HCT116 (cell line): Measurements from ENCODE around the gene BTBD3. TPM values are rescaled to one million over a fixed set of nuclear protein-coding genes. Genes with fewer than 3 reads are reported as not detected.

Experiments
- ATAC-seq: fragments of 200-7000 bp; cut with Tn5 transposase; 2 replicates; pipeline ENCODE4 v1.9.1; 2020; ENCODE audit warnings: mild to moderate bottlenecking, moderate library complexity
- BruUV-seq: library from RNA; stranded (reverse); fragments of 400-500 nt; replicated peaks from 2 replicates; lab custom pipeline; 2021; lab: Mats Ljungman, UMichigan
- CTCF ChIA-PET: fragments of 300-600 bp; sonication (Branson Sonifier 250); formaldehyde crosslinking; loops from one replicate; lab custom pipeline; 2021; ENCODE audit warnings: antibody characterized with exemption; lab: Charles Lee
- POLR2A ChIA-PET: fragments of 300-600, 350-600 bp; sonication (Branson Sonifier 250); formaldehyde crosslinking; loops from one replicate; lab custom pipeline; 2021; ENCODE audit warnings: antibody characterized with exemption; lab: Charles Lee
- RAD21 ChIA-PET, 2 experiments: fragments of 300-600 bp; sonication (Branson Sonifier 250); formaldehyde crosslinking; loops; one replicate each; lab custom pipeline; 2023; ENCODE audit warnings: low total read pairs in 2 of 2; ENCODE audit not compliant: uncharacterized antibody in 2 of 2, unreplicated experiment in 2 of 2, low non-redundant PET in 1 of 2; lab: Charles Lee
- DNase-seq: peaks from one replicate; pipeline ENCODE4 v3.0.0-alpha.2; 2010; ENCODE audit warnings: low read depth, low spot score
- H2AFZ ChIP-seq: fragments of 200-600 bp; shearing (Covaris generic), sonication (generic); 2 replicates; pipeline ENCODE4 v1.6.1; 2017; ENCODE audit warnings: low read depth, mixed run types, mixed read lengths, antibody characterized with exemption, low read length; ENCODE audit not compliant: poor library complexity, severe bottlenecking
- H3K27ac ChIP-seq: 2 replicates; pipeline ENCODE4 v1.5.1; 2012; ENCODE audit warnings: low read depth, low read length
- H3K27me3 ChIP-seq: fragments of 200-600 bp; sonication (generic); 2 replicates; pipeline ENCODE4 v1.6.1; 2016; ENCODE audit warnings: mixed run types, low read length, mixed read lengths; ENCODE audit not compliant: insufficient read depth
- H3K36me3 ChIP-seq, 2 experiments: fragments of 200-500 bp in 1 of 2; fragments of 200-600 bp in 1 of 2; sonication (Bioruptor generic) in 1 of 2; sonication (generic) in 1 of 2; 2 replicates each; pipeline versions ENCODE4 v1.5.1 to v1.6.1; 2014 to 2016; ENCODE audit warnings: low read length in 2 of 2, inconsistent platforms in 1 of 2, mixed read lengths in 1 of 2, mixed run types in 1 of 2; ENCODE audit not compliant: insufficient read depth in 2 of 2, control insufficient read depth in 1 of 2
- H3K4me1 ChIP-seq, 2 experiments: fragments of 200-600 bp in 1 of 2; sonication (generic) in 1 of 2; 2 replicates each; pipeline versions ENCODE4 v1.5.1 to v1.6.1; 2012 to 2017; ENCODE audit warnings: low read length in 2 of 2, inconsistent platforms in 1 of 2, mild to moderate bottlenecking in 1 of 2, mixed read lengths in 1 of 2, mixed run types in 1 of 2, moderate library complexity in 1 of 2; ENCODE audit not compliant: insufficient read depth in 2 of 2, control insufficient read depth in 1 of 2
- H3K4me2 ChIP-seq: fragments of 200-600 bp; sonication (generic); 2 replicates; pipeline ENCODE4 v1.6.1; 2017; ENCODE audit warnings: mixed run types, low read length, mixed read lengths
- H3K4me3 ChIP-seq, 2 experiments: fragments of 200-600 bp in 1 of 2; sonication (generic) in 1 of 2; replicated peaks in 1 of 2; 2 replicates each; pipeline ENCODE4 v1.5.1; 2011 to 2016; ENCODE audit warnings: low read length in 2 of 2, control low read depth in 1 of 2, low read depth in 1 of 2, mild to moderate bottlenecking in 1 of 2, mixed read lengths in 1 of 2, mixed run types in 1 of 2
- H3K79me2 ChIP-seq: fragments of 200-600 bp; sonication (generic); 2 replicates; pipeline ENCODE4 v1.6.1; 2017; ENCODE audit warnings: mild to moderate bottlenecking, mixed run types, low read length, moderate library complexity, mixed read lengths; ENCODE audit not compliant: insufficient read depth
- H3K9ac ChIP-seq: fragments of 200-600 bp; sonication (generic); 2 replicates; pipeline ENCODE4 v1.6.1; 2016; ENCODE audit warnings: low read length, mixed read lengths
- H3K9me2 ChIP-seq: fragments of 200-600 bp; sonication (generic), shearing (Covaris generic); 2 replicates; pipeline ENCODE4 v1.6.1; 2017; ENCODE audit warnings: mixed run types, mild to moderate bottlenecking, moderate library complexity; ENCODE audit not compliant: insufficient read depth
- H3K9me3 ChIP-seq, 2 experiments: fragments of 200-500 bp in 1 of 2; fragments of 200-600 bp in 1 of 2; sonication (Bioruptor generic) in 1 of 2; sonication (generic) in 1 of 2; 2 replicates each; pipeline ENCODE4 v1.6.1; 2014 to 2017; ENCODE audit warnings: low read length in 2 of 2, mixed read lengths in 2 of 2, inconsistent platforms in 1 of 2, low read depth in 1 of 2, mild to moderate bottlenecking in 1 of 2, mixed run types in 1 of 2, moderate library complexity in 1 of 2; ENCODE audit not compliant: control insufficient read depth in 1 of 2, insufficient read depth in 1 of 2
- H4K20me1 ChIP-seq: fragments of 200-600 bp; sonication (generic), shearing (Covaris generic); 2 replicates; pipeline ENCODE4 v1.6.1; 2017; ENCODE audit warnings: mixed run types, mild to moderate bottlenecking, moderate library complexity; ENCODE audit not compliant: insufficient read depth
- ATF3 ChIP-seq: IDR thresholded peaks from 2 replicates; pipeline ENCODE4 v1.6.1; 2012
- CTCF ChIP-seq, 3 experiments: fragments of 200-600 bp in 1 of 3; sonication (generic) in 1 of 3; IDR thresholded peaks in 2 of 3; conservative IDR thresholded peaks in 1 of 3; 2 replicates each; pipeline ENCODE4 v1.5.1; 2012 to 2017; ENCODE audit warnings: low read depth in 2 of 3, low read length in 2 of 3, antibody characterized with exemption in 1 of 3, borderline replicate concordance in 1 of 3, control low read depth in 1 of 3, mild to moderate bottlenecking in 1 of 3, mixed read lengths in 1 of 3, mixed run types in 1 of 3, moderate library complexity in 1 of 3; ENCODE audit not compliant: insufficient read depth in 1 of 3
- EZH2 ChIP-seq: fragments of 200-600 bp; sonication (generic); IDR thresholded peaks from 2 replicates; pipeline ENCODE4 v1.6.1; 2017; ENCODE audit warnings: antibody characterized with exemption, mixed run types
- EZH2phosphoT487 ChIP-seq: fragments of 200-600 bp; IDR thresholded peaks from 2 replicates; pipeline ENCODE4 v1.6.1; 2018; ENCODE audit warnings: antibody characterized with exemption, borderline replicate concordance
- JUND ChIP-seq: IDR thresholded peaks from 2 replicates; pipeline ENCODE4 v1.6.1; 2012
- MAX ChIP-seq: IDR thresholded peaks from 2 replicates; pipeline ENCODE4 v1.6.1; 2012
- RAD21 ChIP-seq: IDR thresholded peaks from 2 replicates; pipeline ENCODE4 v1.6.1; 2012; ENCODE audit warnings: low read depth, mild to moderate bottlenecking
- REST ChIP-seq: IDR thresholded peaks from 2 replicates; pipeline ENCODE4 v1.6.1; 2012; ENCODE audit warnings: low read depth
- SIN3A ChIP-seq: IDR thresholded peaks from 2 replicates; pipeline ENCODE4 v1.6.1; 2012; ENCODE audit warnings: low read depth
- TCF7L2 ChIP-seq: IDR thresholded peaks from 2 replicates; pipeline ENCODE4 v1.7.0; 2011; ENCODE audit warnings: borderline replicate concordance, inconsistent platforms; ENCODE audit not compliant: insufficient read depth, insufficient read length; ENCODE audit errors: extremely low read depth
- YY1 ChIP-seq: IDR thresholded peaks from 2 replicates; pipeline ENCODE4 v1.6.1; 2011; ENCODE audit warnings: low read length, low read depth, moderate library complexity, mild to moderate bottlenecking; ENCODE audit not compliant: insufficient replicate concordance; ENCODE audit errors: extremely low read depth
- ZNF274 ChIP-seq: fragments of 200-500 bp; sonication (Bioruptor generic); IDR thresholded peaks from 2 replicates; pipeline ENCODE4 v1.6.1; 2014; ENCODE audit warnings: mild to moderate bottlenecking, low read depth, low read length, inconsistent platforms
- intact Hi-C: fragments of 100-400 bp; cut with micrococcal nuclease; formaldehyde crosslinking; loops from 2 replicates; pipeline ENCODE4 v1.10.0; 2022
- total RNA-seq: library from RNA; stranded (reverse); gene quantifications from one replicate; pipeline ENCODE4 v1.2.1, GENCODE V29; 2021; ENCODE audit not compliant: unreplicated experiment

BTBD3 gene
- total RNA-seq, 1 experiment from 2014 or later, result 20.2 TPM

GRCh38 chr20:11921321-11921720, 3.6 kb downstream of the BTBD3 start:
- intact Hi-C loops, result no loop called here
- POLR2A ChIA-PET, result no interaction called here
- no peaks in the 10 kb centered on the region for H4K20me1 ChIP-seq

More at GRCh38 chr20:11921321-11921720, 3.6 kb downstream of the BTBD3 start:
- no peak overlapping the region for H2AFZ ChIP-seq
- no TSS peak for BruUV-seq
- no peak for TF ChIP-seq RAD21
- TF ChIP-seq ATF3, result no peak
- TF ChIP-seq ZNF274, result no peak
- TF ChIP-seq SIN3A, result no peak
- no peak for TF ChIP-seq REST
- no peak for TF ChIP-seq EZH2phosphoT487
- TF ChIP-seq JUND, result no peak
- TF ChIP-seq TCF7L2, result no peak
- TF ChIP-seq CTCF (IDR thresholded peaks at IDR 0.05 in 2 of 3, conservative IDR thresholded peaks at IDR 0.05 in 1 of 3; ENCODE audit: borderline replicate concordance in 1 of 3, insufficient read depth in 1 of 3, low read depth in 2 of 3, low read length in 2 of 3), result no peak
- no peak for TF ChIP-seq YY1
- no peak for TF ChIP-seq MAX
- no peak for TF ChIP-seq EZH2
- TF ChIP-seq, all 23 proteins: peak for 0
- H3K27me3 ChIP-seq, result no peaks in the 10 kb centered on the region
- H3K4me2 ChIP-seq, result no peak overlapping the region
- no peaks in the 10 kb centered on the region for H3K9me2 ChIP-seq
- no peak overlapping the region for H3K4me3 ChIP-seq
- DNase-seq (no peak), ATAC-seq (no peak)
- RAD21 ChIA-PET, result no interaction called here
- H3K4me1 ChIP-seq, result no peaks in the 10 kb centered on the region
- H3K9ac ChIP-seq, result no peak overlapping the region
- CTCF ChIA-PET, result interaction anchor here (1.3 kb wide), 1 partner anchor 9 kb away, joined by 4 read pairs; no protein-coding TSS in a partner anchor
- H3K79me2 ChIP-seq, result no peaks in the 10 kb centered on the region
- H3K9me3 ChIP-seq, result no peaks in the 10 kb centered on the region
- H3K27ac ChIP-seq, result no peak overlapping the region
- no peaks in the 10 kb centered on the region; a peak in 1 of 4 replicates for H3K36me3 ChIP-seq
